SK-N-SH (cell line): Measurements from ENCODE around the gene NANS.

ENCODE experiments used
- FOXM1 ChIP-seq: IDR thresholded peaks from 2 replicates; pipeline ENCODE4 v1.4.0; 2012; ENCODE audit warnings: low read depth, mild to moderate bottlenecking
- JUND ChIP-seq: IDR thresholded peaks from 2 replicates; pipeline ENCODE4 v1.4.0; 2012
- POLR2AphosphoS5 ChIP-seq: IDR thresholded peaks from 2 replicates; pipeline ENCODE4 v1.6.1; 2012; ENCODE audit warnings: low read depth, low read length
- SMC3 ChIP-seq: IDR thresholded peaks from 2 replicates; pipeline ENCODE4 v1.6.1; 2012; ENCODE audit warnings: low read depth, low read length, improper control_type of control experiment
- ZBTB33 ChIP-seq: IDR thresholded peaks from 2 replicates; pipeline ENCODE4 v1.4.0; 2012; ENCODE audit warnings: low read depth, borderline replicate concordance
- TF ChIP-seq, protein P1 (sequence below): fragments of 200-600 bp; sonication (generic); IDR thresholded peaks from 2 replicates; pipeline ENCODE4 v1.6.1; 2017; ENCODE audit warnings: antibody characterized with exemption, mild to moderate bottlenecking, moderate library complexity
- TF ChIP-seq, protein P2 (sequence below): fragments of 150-350 bp; IDR thresholded peaks from 2 replicates; pipeline ENCODE4 v1.6.1; 2017; ENCODE audit warnings: antibody characterized with exemption, low read length, low read depth, borderline replicate concordance

GRCh38 chr9:98037357-98037756 lies 19.2 kb upstream of the NANS start:
- TF ChIP-seq JUND: no peak
- TF ChIP-seq SMC3: no peak
- TF ChIP-seq, protein P1, sequence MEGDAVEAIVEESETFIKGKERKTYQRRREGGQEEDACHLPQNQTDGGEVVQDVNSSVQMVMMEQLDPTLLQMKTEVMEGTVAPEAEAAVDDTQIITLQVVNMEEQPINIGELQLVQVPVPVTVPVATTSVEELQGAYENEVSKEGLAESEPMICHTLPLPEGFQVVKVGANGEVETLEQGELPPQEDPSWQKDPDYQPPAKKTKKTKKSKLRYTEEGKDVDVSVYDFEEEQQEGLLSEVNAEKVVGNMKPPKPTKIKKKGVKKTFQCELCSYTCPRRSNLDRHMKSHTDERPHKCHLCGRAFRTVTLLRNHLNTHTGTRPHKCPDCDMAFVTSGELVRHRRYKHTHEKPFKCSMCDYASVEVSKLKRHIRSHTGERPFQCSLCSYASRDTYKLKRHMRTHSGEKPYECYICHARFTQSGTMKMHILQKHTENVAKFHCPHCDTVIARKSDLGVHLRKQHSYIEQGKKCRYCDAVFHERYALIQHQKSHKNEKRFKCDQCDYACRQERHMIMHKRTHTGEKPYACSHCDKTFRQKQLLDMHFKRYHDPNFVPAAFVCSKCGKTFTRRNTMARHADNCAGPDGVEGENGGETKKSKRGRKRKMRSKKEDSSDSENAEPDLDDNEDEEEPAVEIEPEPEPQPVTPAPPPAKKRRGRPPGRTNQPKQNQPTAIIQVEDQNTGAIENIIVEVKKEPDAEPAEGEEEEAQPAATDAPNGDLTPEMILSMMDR: no peak
- TF ChIP-seq FOXM1: no peak
- TF ChIP-seq POLR2AphosphoS5: no peak
- no peak for TF ChIP-seq ZBTB33
- TF ChIP-seq, protein P2, sequence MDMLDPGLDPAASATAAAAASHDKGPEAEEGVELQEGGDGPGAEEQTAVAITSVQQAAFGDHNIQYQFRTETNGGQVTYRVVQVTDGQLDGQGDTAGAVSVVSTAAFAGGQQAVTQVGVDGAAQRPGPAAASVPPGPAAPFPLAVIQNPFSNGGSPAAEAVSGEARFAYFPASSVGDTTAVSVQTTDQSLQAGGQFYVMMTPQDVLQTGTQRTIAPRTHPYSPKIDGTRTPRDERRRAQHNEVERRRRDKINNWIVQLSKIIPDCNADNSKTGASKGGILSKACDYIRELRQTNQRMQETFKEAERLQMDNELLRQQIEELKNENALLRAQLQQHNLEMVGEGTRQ: no peak
